Gastroesophageal sphincter (tissue), 4 donors: ENCODE results near the gene KIF3C. TPM values are rescaled to one million over a fixed set of nuclear protein-coding genes. Genes with fewer than 3 reads are reported as not detected.
"Not testable (repeated sequence)": the region's sequence is repeated elsewhere in the genome, so short reads cannot be mapped to it uniquely, and the experiment has no call there.

Experiments used
- ATAC-seq: fragments of 150-250 bp; one replicate; pipeline ENCODE4 v1.9.1; 2016; ENCODE audit warnings: mild to moderate bottlenecking, moderate library complexity
- H3K27ac ChIP-seq, 4 donors: fragments of 200-600 bp; sonication (generic) in 3 of 4; 1 replicate in 3 of 4; 2 replicates in 1 of 4; pipeline ENCODE4 v1.5.1; 2016 to 2019
- H3K27me3 ChIP-seq: fragments of 200-600 bp; sonication (generic); one replicate; pipeline ENCODE4 v1.5.1; 2019
- H3K36me3 ChIP-seq, 2 donors: fragments of 200-600 bp; sonication (generic); one replicate each; pipeline ENCODE4 v1.5.1; 2019; ENCODE audit warnings: control low read depth in 1 of 2
- H3K4me1 ChIP-seq, 3 donors: fragments of 200-600 bp; sonication (generic); 1 replicate in 2 of 3; 2 replicates in 1 of 3; pipeline ENCODE4 v1.5.1; 2016 to 2019; ENCODE audit warnings: control low read depth in 2 of 3
- H3K4me3 ChIP-seq, 2 donors: fragments of 200-600 bp; sonication (generic); one replicate each; pipeline ENCODE4 v1.5.1; 2019; ENCODE audit warnings: mild to moderate bottlenecking in 1 of 2, moderate library complexity in 1 of 2
- H3K9me3 ChIP-seq, 3 donors: fragments of 200-600 bp; sonication (generic); one replicate each; pipeline ENCODE4 v1.5.1; 2017 to 2019; ENCODE audit warnings: control low read depth in 2 of 3
- EP300 ChIP-seq: sonication (generic); formaldehyde crosslinking; IDR thresholded peaks from one replicate; pipeline ENCODE4 v1.6.1; 2017; ENCODE audit warnings: antibody characterized with exemption, mild to moderate bottlenecking
- POLR2A ChIP-seq, 2 donors: fragments of 450-650 bp; IDR thresholded peaks; one replicate each; pipeline ENCODE4 v1.6.1; 2017; ENCODE audit warnings: antibody characterized with exemption in 2 of 2, mild to moderate bottlenecking in 2 of 2, moderate library complexity in 1 of 2
- POLR2AphosphoS5 ChIP-seq: sonication (generic); formaldehyde crosslinking; IDR thresholded peaks from one replicate; pipeline ENCODE4 v1.6.1; 2017; ENCODE audit warnings: antibody characterized with exemption
- WGBS, 2 donors: methylation state at CpG; one replicate each; pipeline ENCODE4 v1.1.5; 2018; ENCODE audit warnings: low coverage in 1 of 2; 5-methylcytosine and 5-hydroxymethylcytosine counted together
- total RNA-seq, 4 donors: library from RNA; depleted of rRNA; stranded (reverse); fragments of >200 nt; gene quantifications; one replicate each; pipeline ENCODE4 v1.1.0, GENCODE V29; 2016
- TF ChIP-seq, protein P1 (sequence below), 4 experiments: fragments of 200-600 bp in 2 of 4; fragments of 450-650 bp in 2 of 4; sonication (generic) in 1 of 4; IDR thresholded peaks; one replicate each; pipeline ENCODE4 v1.5.1; 2017 to 2019; ENCODE audit warnings: antibody characterized with exemption in 4 of 4, mild to moderate bottlenecking in 2 of 4, moderate library complexity in 2 of 4

KIF3C gene
- total RNA-seq, 4 donors from 2014 or later: 5.9 to 14.6 (median 10.2) TPM

DNA sequence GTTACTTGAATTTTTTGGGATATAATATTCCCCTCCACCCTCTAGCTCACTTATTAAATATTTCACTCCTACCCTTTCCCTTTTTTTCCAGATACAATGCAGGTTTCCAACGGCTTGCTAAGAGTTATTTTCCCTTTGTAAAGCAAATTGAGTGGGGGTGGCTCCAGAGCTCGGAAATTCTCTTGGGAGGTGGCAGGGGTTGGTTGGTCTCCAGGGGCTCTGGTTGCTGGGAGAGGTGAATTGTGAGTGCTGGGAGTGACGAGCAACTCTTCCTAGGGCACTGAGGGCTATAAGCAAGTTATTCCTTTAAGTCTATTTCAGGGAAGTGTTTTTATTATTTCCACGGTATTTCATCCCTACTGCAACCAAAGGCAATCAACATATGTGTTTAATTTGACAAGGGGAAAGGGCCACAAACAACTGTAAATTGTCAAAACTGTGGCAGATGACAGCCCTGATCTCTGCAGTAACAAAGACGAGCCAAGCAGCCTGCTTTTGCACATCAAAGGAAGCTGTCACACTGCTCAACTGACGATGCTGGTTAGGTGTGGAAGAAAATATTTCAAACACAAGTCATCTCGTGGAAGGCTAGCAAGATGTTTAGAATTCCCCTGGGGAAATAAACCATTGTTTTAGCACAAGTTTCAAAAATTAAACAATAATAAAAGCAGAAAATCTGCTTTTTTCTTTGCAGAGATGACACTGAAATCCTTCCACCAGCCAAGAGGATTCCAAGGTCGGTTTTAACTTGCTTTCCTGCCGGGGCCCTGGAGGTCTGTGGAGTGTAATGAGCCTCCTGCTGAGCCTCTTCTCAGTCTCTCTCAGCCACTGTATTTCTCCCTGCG, 69.2 kb downstream of the KIF3C start:
- no peaks in the 10 kb centered on the region for H3K36me3 ChIP-seq
- H3K4me1 ChIP-seq: peaks cover 0 to 10% (median 0%) of the 10 kb centered on the region in 3 donors
- no peak for ATAC-seq
- no peaks in the 10 kb centered on the region for H3K9me3 ChIP-seq
- WGBS, 2 donors: 11 to 12% methylated on average over 8 to 9 of the region's 10 CpGs
- TF ChIP-seq EP300 (no peak), POLR2AphosphoS5 (no peak), POLR2A (IDR thresholded peaks at IDR 0.05) (no peak)
- TF ChIP-seq, protein P1, sequence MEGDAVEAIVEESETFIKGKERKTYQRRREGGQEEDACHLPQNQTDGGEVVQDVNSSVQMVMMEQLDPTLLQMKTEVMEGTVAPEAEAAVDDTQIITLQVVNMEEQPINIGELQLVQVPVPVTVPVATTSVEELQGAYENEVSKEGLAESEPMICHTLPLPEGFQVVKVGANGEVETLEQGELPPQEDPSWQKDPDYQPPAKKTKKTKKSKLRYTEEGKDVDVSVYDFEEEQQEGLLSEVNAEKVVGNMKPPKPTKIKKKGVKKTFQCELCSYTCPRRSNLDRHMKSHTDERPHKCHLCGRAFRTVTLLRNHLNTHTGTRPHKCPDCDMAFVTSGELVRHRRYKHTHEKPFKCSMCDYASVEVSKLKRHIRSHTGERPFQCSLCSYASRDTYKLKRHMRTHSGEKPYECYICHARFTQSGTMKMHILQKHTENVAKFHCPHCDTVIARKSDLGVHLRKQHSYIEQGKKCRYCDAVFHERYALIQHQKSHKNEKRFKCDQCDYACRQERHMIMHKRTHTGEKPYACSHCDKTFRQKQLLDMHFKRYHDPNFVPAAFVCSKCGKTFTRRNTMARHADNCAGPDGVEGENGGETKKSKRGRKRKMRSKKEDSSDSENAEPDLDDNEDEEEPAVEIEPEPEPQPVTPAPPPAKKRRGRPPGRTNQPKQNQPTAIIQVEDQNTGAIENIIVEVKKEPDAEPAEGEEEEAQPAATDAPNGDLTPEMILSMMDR (IDR thresholded peaks at IDR 0.05): no peak
- no peak overlapping the region for H3K27ac ChIP-seq
- H3K4me3 ChIP-seq: no peak overlapping the region
- H3K27me3 ChIP-seq: no peaks in the 10 kb centered on the region

DNA sequence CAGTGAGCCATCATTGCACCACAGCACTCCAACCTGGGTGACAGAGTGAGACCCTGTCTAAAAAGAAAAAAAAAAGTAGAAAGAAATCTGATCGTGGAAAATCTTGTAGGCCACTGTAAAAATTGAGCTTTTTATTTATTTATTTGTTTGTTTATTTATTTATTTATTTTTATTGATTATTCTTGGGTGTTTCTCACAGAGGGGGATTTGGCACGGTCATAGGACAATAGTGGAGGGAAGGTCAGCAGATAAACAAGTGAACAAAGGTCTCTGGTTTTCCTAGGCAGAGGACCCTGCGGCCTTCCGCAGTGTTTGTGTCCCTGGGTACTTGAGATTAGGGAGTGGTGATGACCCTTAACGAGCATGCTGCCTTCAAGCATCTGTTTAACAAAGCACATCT, 72.7 kb downstream of the KIF3C start:
- H3K27me3 ChIP-seq, ATAC-seq, H3K9me3 ChIP-seq, H3K27ac ChIP-seq, H3K4me3 ChIP-seq, H3K36me3 ChIP-seq: not testable (repeated sequence)
- 63 to 83% methylated on average over 1 to 2 of the region's 5 CpGs for WGBS, 2 donors
- H3K4me1 ChIP-seq: peaks cover 0 to 10% (median 0%) of the 10 kb centered on the region in 3 donors

GRCh38 chr2:25905126-25905525, 77.2 kb downstream of the KIF3C start:
- WGBS, 2 donors: 39 to 60% methylated on average over 1 to 2 of the region's 2 CpGs
- H3K9me3 ChIP-seq: no peaks in the 10 kb centered on the region
- H3K36me3 ChIP-seq: no peaks in the 10 kb centered on the region
- no peak overlapping the region for H3K4me3 ChIP-seq
- H3K27me3 ChIP-seq: no peaks in the 10 kb centered on the region
- no peak for TF ChIP-seq EP300
- TF ChIP-seq, protein P1 (IDR thresholded peaks at IDR 0.05): no peak
- no peak for TF ChIP-seq POLR2AphosphoS5
- TF ChIP-seq POLR2A (IDR thresholded peaks at IDR 0.05): no peak
- no peak overlapping the region for H3K27ac ChIP-seq
- no peak for ATAC-seq
- H3K4me1 ChIP-seq: no peaks in the 10 kb centered on the region

DNA sequence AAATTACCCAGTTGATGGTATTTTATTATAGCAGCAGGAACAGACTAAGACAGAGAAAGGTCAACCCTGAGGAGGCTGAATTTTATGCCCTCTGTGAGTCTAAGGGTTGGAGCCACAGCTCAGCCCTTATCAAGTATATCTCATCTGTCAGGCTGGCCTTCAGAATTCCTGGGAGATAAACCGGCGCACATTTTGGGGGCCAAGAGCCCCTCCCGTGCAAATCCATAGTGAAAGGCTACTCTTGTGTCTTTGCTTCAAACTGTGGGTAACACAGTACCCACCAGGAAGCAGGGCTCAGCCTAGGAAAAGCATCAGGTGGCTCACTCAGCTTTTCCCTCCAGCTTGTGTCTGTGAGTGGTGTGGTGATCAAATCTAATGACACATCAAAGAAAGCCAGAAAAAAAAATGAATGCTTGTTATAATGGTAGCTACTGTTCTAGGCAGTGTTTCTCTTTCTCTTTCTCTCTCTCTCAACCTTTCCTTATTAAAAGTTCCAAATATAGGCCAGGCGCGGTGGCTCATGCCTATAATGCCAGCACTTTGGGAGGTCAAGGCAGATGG, 79.0 kb downstream of the KIF3C start:
- Histone ChIP-seq H3K27ac (no peak overlapping the region), H3K4me3 (no peak overlapping the region), H3K4me1 (no peaks in the 10 kb centered on the region), H3K27me3 (no peaks in the 10 kb centered on the region), H3K9me3 (no peaks in the 10 kb centered on the region), H3K36me3 (no peaks in the 10 kb centered on the region)
- TF ChIP-seq EP300 (no peak), POLR2AphosphoS5 (no peak), POLR2A (IDR thresholded peaks at IDR 0.05) (no peak)
- TF ChIP-seq, protein P1 (IDR thresholded peaks at IDR 0.05): no peak
- no peak for ATAC-seq
- 65% methylated on average over 5 of the region's 5 CpGs; no CpG with 5 or more reads in 1 of the 2 donors for WGBS, 2 donors

- Histone ChIP-seq H3K9me3 (no peaks in the 10 kb centered on the region), H3K27ac (no peak overlapping the region), H3K4me3 (no peak overlapping the region), H3K4me1 (no peaks in the 10 kb centered on the region), H3K36me3 (no peaks in the 10 kb centered on the region), H3K27me3 (no peaks in the 10 kb centered on the region)
- 63 to 71% methylated on average over 6 to 11 of the region's 11 CpGs for WGBS, 2 donors
- TF ChIP-seq, protein P1 (IDR thresholded peaks at IDR 0.05): no peak
- TF ChIP-seq POLR2AphosphoS5: no peak
- no peak for TF ChIP-seq POLR2A (IDR thresholded peaks at IDR 0.05)
- TF ChIP-seq EP300: no peak
- ATAC-seq: no peak
Observed at GRCh38 chr2:25899404-25899970, 82.8 kb downstream of the KIF3C start.
